ENCODE data around the gene ANKS6. TPM values are rescaled to one million over a fixed set of nuclear protein-coding genes. Genes with fewer than 3 reads are reported as not detected.

The ANKS6 gene
- total RNA-seq, 1 experiment from 2014 or later, result 32.0 TPM

GRCh38 chr9:98707166-98708102 is 88.9 kb downstream of the ANKS6 start:
- Histone ChIP-seq H3K4me3 (no peak overlapping the region), H3K4me1 (no peaks in the 10 kb centered on the region), H3K27ac (no peak overlapping the region), H3K36me3 (no peaks in the 10 kb centered on the region), H3K27me3 (peaks cover 3% of the 10 kb centered on the region; the same call in 1 of the 2 replicates), H3K9me3 (replicated peaks) (no peaks in the 10 kb centered on the region)
- DNase-seq, result no peak

GRCh38 chr9:98706651-98707165 is 89.6 kb downstream of the ANKS6 start:
- H3K27me3 ChIP-seq, result peaks cover 4% of the 10 kb centered on the region; the same call in 1 of the 2 replicates
- no peaks in the 10 kb centered on the region for H3K9me3 ChIP-seq (replicated peaks)
- H3K36me3 ChIP-seq, result no peaks in the 10 kb centered on the region
- H3K4me1 ChIP-seq, result no peaks in the 10 kb centered on the region
- DNase-seq, result no peak
- H3K27ac ChIP-seq, result no peak overlapping the region
- H3K4me3 ChIP-seq, result no peak overlapping the region

GRCh38 chr9:98702835-98703380 is 93.4 kb downstream of the ANKS6 start:
- H3K36me3 ChIP-seq, result no peaks in the 10 kb centered on the region
- H3K4me1 ChIP-seq, result no peaks in the 10 kb centered on the region
- no peak overlapping the region for H3K27ac ChIP-seq
- DNase-seq, result no peak
- H3K4me3 ChIP-seq, result no peak overlapping the region
- no peaks in the 10 kb centered on the region for H3K9me3 ChIP-seq (replicated peaks)
- peaks cover 16% of the 10 kb centered on the region; the same call in 1 of the 2 replicates for H3K27me3 ChIP-seq

GRCh38 chr9:98702340-98702739 is 94.0 kb downstream of the ANKS6 start:
- H3K27ac ChIP-seq, result no peak overlapping the region
- no peak overlapping the region for H3K4me3 ChIP-seq
- no peaks in the 10 kb centered on the region for H3K9me3 ChIP-seq (replicated peaks)
- H3K4me1 ChIP-seq, result no peaks in the 10 kb centered on the region
- peaks cover 19% of the 10 kb centered on the region; the same call in 1 of the 2 replicates for H3K27me3 ChIP-seq
- no peak for DNase-seq
- H3K36me3 ChIP-seq, result no peaks in the 10 kb centered on the region

GRCh38 chr9:98701576-98701975 is 94.8 kb downstream of the ANKS6 start:
- H3K27me3 ChIP-seq, result peaks cover 19% of the 10 kb centered on the region; the same call in 1 of the 2 replicates

GRCh38 chr9:98700801-98701200 is 95.6 kb downstream of the ANKS6 start:
- H3K4me3 ChIP-seq, result no peak overlapping the region
- no peak for DNase-seq
- H3K36me3 ChIP-seq, result no peaks in the 10 kb centered on the region
- H3K9me3 ChIP-seq (replicated peaks), result no peaks in the 10 kb centered on the region
- no peaks in the 10 kb centered on the region for H3K4me1 ChIP-seq
- H3K27ac ChIP-seq, result no peak overlapping the region
- H3K27me3 ChIP-seq, result peaks cover 19% of the 10 kb centered on the region; the same call in 1 of the 2 replicates

More at GRCh38 chr9:98701576-98701975, 94.8 kb downstream of the ANKS6 start:
- Histone ChIP-seq H3K4me1 (no peaks in the 10 kb centered on the region), H3K27ac (no peak overlapping the region), H3K9me3 (replicated peaks) (no peaks in the 10 kb centered on the region), H3K4me3 (no peak overlapping the region), H3K36me3 (no peaks in the 10 kb centered on the region)
- DNase-seq, result no peak

- no peaks in the 10 kb centered on the region for H3K4me1 ChIP-seq
- H3K27me3 ChIP-seq, result peaks cover 20% of the 10 kb centered on the region; the same call in 1 of the 2 replicates
- no peaks in the 10 kb centered on the region for H3K36me3 ChIP-seq
- no peak overlapping the region for H3K27ac ChIP-seq
- no peaks in the 10 kb centered on the region for H3K9me3 ChIP-seq (replicated peaks)
- no peak for DNase-seq
- H3K4me3 ChIP-seq, result no peak overlapping the region
Measured at GRCh38 chr9:98698856-98699255, 97.5 kb downstream of the ANKS6 start.

- no peak overlapping the region for H3K27ac ChIP-seq
- peaks cover 25% of the 10 kb centered on the region; the same call in 1 of the 2 replicates for H3K27me3 ChIP-seq
- no peaks in the 10 kb centered on the region for H3K4me1 ChIP-seq
- no peak overlapping the region for H3K4me3 ChIP-seq
- H3K36me3 ChIP-seq, result no peaks in the 10 kb centered on the region
- no peaks in the 10 kb centered on the region for H3K9me3 ChIP-seq (replicated peaks)
- no peak for DNase-seq
Measured at GRCh38 chr9:98694943-98695342, 101.4 kb downstream of the ANKS6 start.

- Histone ChIP-seq H3K4me3 (no peak overlapping the region), H3K36me3 (no peaks in the 10 kb centered on the region), H3K4me1 (no peaks in the 10 kb centered on the region), H3K27ac (no peak overlapping the region), H3K9me3 (replicated peaks) (no peaks in the 10 kb centered on the region), H3K27me3 (peaks cover 13% of the 10 kb centered on the region; the same call in 1 of the 2 replicates)
- no peak for DNase-seq
Measured at GRCh38 chr9:98692392-98692791, 104.0 kb downstream of the ANKS6 start.

- Histone ChIP-seq H3K36me3 (no peaks in the 10 kb centered on the region), H3K9me3 (replicated peaks) (no peaks in the 10 kb centered on the region), H3K27ac (no peak overlapping the region), H3K4me3 (no peak overlapping the region), H3K4me1 (no peaks in the 10 kb centered on the region), H3K27me3 (peaks cover 13% of the 10 kb centered on the region; the same call in 1 of the 2 replicates)
- no peak for DNase-seq
Measured at GRCh38 chr9:98691890-98692289, 104.5 kb downstream of the ANKS6 start.

GRCh38 chr9:98690686-98691085 is 105.7 kb downstream of the ANKS6 start:
- DNase-seq, result no peak
- Histone ChIP-seq H3K27me3 (peaks cover 13% of the 10 kb centered on the region; the same call in 1 of the 2 replicates), H3K4me1 (no peaks in the 10 kb centered on the region), H3K36me3 (no peaks in the 10 kb centered on the region), H3K4me3 (no peak overlapping the region), H3K9me3 (replicated peaks) (no peaks in the 10 kb centered on the region), H3K27ac (no peak overlapping the region)

GRCh38 chr9:98688710-98689495 is 107.5 kb downstream of the ANKS6 start:
- DNase-seq, result no peak
- Histone ChIP-seq H3K27me3 (peaks cover 9% of the 10 kb centered on the region; the same call in 1 of the 2 replicates), H3K27ac (no peak overlapping the region), H3K4me3 (no peak overlapping the region), H3K4me1 (no peaks in the 10 kb centered on the region), H3K36me3 (no peaks in the 10 kb centered on the region), H3K9me3 (replicated peaks) (no peaks in the 10 kb centered on the region)

- H3K4me3 ChIP-seq, result no peak overlapping the region
- no peak overlapping the region for H3K27ac ChIP-seq
- no peaks in the 10 kb centered on the region for H3K9me3 ChIP-seq (replicated peaks)
- peaks cover 4% of the 10 kb centered on the region; the same call in 1 of the 2 replicates for H3K27me3 ChIP-seq
- no peak for DNase-seq
- no peaks in the 10 kb centered on the region for H3K36me3 ChIP-seq
- no peaks in the 10 kb centered on the region for H3K4me1 ChIP-seq
Measured at GRCh38 chr9:98687911-98688310, 108.4 kb downstream of the ANKS6 start.
